ENCODE measurements around the gene KIF1B. TPM values are rescaled to one million over a fixed set of nuclear protein-coding genes. Genes with fewer than 3 reads are reported as not detected.

The KIF1B gene
- total RNA-seq, 4 donors from 2014 or later: 46.7 to 61.8 (median 51.4) TPM

GRCh38 chr1:10237157-10237539 is 26.8 kb downstream of the KIF1B start:
- TF ChIP-seq, protein P1, sequence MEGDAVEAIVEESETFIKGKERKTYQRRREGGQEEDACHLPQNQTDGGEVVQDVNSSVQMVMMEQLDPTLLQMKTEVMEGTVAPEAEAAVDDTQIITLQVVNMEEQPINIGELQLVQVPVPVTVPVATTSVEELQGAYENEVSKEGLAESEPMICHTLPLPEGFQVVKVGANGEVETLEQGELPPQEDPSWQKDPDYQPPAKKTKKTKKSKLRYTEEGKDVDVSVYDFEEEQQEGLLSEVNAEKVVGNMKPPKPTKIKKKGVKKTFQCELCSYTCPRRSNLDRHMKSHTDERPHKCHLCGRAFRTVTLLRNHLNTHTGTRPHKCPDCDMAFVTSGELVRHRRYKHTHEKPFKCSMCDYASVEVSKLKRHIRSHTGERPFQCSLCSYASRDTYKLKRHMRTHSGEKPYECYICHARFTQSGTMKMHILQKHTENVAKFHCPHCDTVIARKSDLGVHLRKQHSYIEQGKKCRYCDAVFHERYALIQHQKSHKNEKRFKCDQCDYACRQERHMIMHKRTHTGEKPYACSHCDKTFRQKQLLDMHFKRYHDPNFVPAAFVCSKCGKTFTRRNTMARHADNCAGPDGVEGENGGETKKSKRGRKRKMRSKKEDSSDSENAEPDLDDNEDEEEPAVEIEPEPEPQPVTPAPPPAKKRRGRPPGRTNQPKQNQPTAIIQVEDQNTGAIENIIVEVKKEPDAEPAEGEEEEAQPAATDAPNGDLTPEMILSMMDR (IDR thresholded peaks at IDR 0.05; ENCODE audit: low read depth): no peak

DNA sequence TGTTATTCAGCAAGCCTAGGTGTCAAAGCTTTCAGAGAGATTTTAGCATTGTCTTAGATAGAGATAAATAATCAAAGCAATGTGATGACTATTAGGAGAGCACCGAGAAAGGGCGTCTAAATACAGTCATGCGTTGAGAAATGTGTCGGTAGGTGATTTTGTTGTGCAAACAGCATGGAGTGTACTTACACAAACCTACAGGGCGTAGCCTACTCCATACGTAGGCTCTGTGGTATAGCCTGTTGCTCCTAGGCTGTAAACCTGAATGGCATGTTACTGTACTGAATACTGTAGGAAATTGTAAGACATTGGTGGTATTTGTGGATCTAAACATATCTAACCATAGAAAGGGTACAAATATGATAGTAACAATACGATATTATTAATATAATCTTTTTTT is 31.8 kb downstream of the KIF1B start:
- TF ChIP-seq, protein P1 (IDR thresholded peaks at IDR 0.05; ENCODE audit: low read depth): no peak

- TF ChIP-seq, protein P1 (IDR thresholded peaks at IDR 0.05; ENCODE audit: low read depth): no peak
Measured at GRCh38 chr1:10242811-10243210, 32.4 kb downstream of the KIF1B start.

GRCh38 chr1:10245674-10246073 is 35.3 kb downstream of the KIF1B start:
- TF ChIP-seq, protein P1 (IDR thresholded peaks at IDR 0.05; ENCODE audit: low read depth): no peak

- TF ChIP-seq, protein P1 (IDR thresholded peaks at IDR 0.05; ENCODE audit: low read depth): no peak
Measured at GRCh38 chr1:10249808-10250457, 39.6 kb downstream of the KIF1B start.

- TF ChIP-seq, protein P1 (IDR thresholded peaks at IDR 0.05; ENCODE audit: low read depth): no peak
Measured at GRCh38 chr1:10250663-10251062, 40.3 kb downstream of the KIF1B start.

- TF ChIP-seq, protein P1 (IDR thresholded peaks at IDR 0.05; ENCODE audit: low read depth): no peak
Measured at GRCh38 chr1:10252508-10252907, 42.1 kb downstream of the KIF1B start.

All from subcutaneous adipose tissue (tissue), 4 donors.